GM23248 (cell line): Measurements from ENCODE around the gene FAM162A.

Experiments
- EZH2 ChIP-seq: fragments of 200-600 bp; sonication (generic); IDR thresholded peaks from 2 replicates; pipeline ENCODE4 v1.6.1; 2018; ENCODE audit warnings: antibody characterized with exemption, mild to moderate bottlenecking; ENCODE audit not compliant: insufficient read depth, poor library complexity, severe bottlenecking
- EZH2phosphoT487 ChIP-seq: fragments of 200-600 bp; sonication (generic); IDR thresholded peaks from 2 replicates; pipeline ENCODE4 v1.6.1; 2018; ENCODE audit warnings: antibody characterized with exemption, moderate library complexity, mild to moderate bottlenecking, low read depth; ENCODE audit not compliant: insufficient read depth

DNA sequence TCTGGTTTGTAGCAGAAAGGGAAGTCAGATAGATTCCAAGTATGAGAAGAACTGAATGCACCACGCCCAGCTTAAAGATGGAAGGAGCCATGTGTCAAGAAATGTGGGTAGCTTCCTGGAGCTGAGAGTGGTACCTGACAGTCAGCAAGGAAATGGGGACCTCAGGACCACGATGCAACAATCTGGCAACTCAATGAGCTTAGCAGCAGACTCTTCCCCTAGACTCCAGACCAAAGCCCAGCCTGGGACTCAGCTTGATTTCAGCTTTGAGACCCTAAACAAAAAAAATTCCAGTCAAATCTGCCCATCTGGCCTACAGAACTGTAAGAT, 25.3 kb upstream of the FAM162A start:
- TF ChIP-seq EZH2 (no peak), EZH2phosphoT487 (no peak)
